Measurements from ENCODE around the gene ADGRF4. TPM values are rescaled to one million over a fixed set of nuclear protein-coding genes. Genes with fewer than 3 reads are reported as not detected.

ADGRF4 gene
- total and polyA plus RNA-seq, 3 donors from 2014 or later, result 0.12 to 0.58 (median 0.31) TPM

DNA sequence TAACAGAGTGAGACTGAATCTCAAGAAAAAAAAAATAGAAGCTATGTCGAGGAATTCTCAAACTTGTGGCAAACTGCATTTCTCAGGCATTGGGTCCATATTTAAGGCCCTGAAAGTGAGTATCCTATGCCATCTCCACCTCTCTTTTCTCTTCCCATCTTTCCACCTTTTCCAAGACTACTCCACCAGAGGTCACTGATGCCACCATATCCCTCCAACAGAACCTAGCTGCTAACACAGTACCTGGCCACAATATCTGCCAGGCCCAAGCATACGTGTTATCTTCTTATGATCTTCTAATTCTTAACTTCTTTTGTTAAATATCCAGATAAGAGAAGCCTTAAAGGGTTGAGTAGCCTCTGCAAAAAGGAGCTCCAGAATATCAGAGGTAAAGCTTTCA lies 8.2 kb upstream of the ADGRF4 start:
- no peaks in the 10 kb centered on the region for H3K36me3 ChIP-seq (ENCODE audit: low read depth, missing control alignments)
- DNase-seq, result no peak
- H3K4me1 ChIP-seq, result no peaks in the 10 kb centered on the region
- no peaks in the 10 kb centered on the region for H3K9me3 ChIP-seq
- H3K27ac ChIP-seq, result no peak overlapping the region
- no peaks in the 10 kb centered on the region for H3K27me3 ChIP-seq
- no peak overlapping the region for H3K4me3 ChIP-seq
- 85 to 86% methylated on average over 2 of the region's 2 CpGs for WGBS, 2 donors
- TF ChIP-seq, protein P1, sequence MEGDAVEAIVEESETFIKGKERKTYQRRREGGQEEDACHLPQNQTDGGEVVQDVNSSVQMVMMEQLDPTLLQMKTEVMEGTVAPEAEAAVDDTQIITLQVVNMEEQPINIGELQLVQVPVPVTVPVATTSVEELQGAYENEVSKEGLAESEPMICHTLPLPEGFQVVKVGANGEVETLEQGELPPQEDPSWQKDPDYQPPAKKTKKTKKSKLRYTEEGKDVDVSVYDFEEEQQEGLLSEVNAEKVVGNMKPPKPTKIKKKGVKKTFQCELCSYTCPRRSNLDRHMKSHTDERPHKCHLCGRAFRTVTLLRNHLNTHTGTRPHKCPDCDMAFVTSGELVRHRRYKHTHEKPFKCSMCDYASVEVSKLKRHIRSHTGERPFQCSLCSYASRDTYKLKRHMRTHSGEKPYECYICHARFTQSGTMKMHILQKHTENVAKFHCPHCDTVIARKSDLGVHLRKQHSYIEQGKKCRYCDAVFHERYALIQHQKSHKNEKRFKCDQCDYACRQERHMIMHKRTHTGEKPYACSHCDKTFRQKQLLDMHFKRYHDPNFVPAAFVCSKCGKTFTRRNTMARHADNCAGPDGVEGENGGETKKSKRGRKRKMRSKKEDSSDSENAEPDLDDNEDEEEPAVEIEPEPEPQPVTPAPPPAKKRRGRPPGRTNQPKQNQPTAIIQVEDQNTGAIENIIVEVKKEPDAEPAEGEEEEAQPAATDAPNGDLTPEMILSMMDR (IDR thresholded peaks at IDR 0.05), result no peak
- TF ChIP-seq POLR2A (IDR thresholded peaks at IDR 0.05), result no peak
- intact Hi-C loops (cut with DNase I; ENCODE audit: low total_unique reads), result no loop called here

DNA sequence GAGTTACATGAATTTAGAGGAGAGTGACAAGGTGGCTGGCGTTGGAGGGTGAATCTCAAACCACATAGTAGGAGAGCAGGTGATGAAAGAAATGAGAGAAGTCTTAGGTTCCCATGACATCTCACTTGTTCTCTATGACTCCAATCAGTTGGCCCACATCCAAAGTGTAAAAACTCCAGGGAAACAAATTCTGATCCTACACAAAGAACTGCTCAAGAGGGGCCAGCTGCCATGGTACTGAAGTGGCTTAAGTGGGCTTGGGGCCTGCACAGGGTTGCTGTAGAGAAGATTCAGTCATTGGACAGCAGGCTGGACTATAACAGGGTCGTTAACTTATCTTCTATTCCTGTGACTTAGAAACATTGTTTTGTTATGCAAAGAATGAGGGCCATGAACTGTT lies 7.6 kb upstream of the ADGRF4 start:
- TF ChIP-seq, protein P1 (IDR thresholded peaks at IDR 0.05), result no peak
- TF ChIP-seq POLR2A (IDR thresholded peaks at IDR 0.05), result no peak
- Histone ChIP-seq H3K9me3 (no peaks in the 10 kb centered on the region), H3K27ac (no peak overlapping the region), H3K36me3 (ENCODE audit: low read depth, missing control alignments) (no peaks in the 10 kb centered on the region), H3K4me1 (no peaks in the 10 kb centered on the region), H3K4me3 (no peak overlapping the region), H3K27me3 (no peaks in the 10 kb centered on the region)
- 82 to 83% methylated on average over 2 of the region's 2 CpGs for WGBS, 2 donors
- DNase-seq, result no peak
- intact Hi-C loops (cut with DNase I; ENCODE audit: low total_unique reads), result no loop called here

DNA sequence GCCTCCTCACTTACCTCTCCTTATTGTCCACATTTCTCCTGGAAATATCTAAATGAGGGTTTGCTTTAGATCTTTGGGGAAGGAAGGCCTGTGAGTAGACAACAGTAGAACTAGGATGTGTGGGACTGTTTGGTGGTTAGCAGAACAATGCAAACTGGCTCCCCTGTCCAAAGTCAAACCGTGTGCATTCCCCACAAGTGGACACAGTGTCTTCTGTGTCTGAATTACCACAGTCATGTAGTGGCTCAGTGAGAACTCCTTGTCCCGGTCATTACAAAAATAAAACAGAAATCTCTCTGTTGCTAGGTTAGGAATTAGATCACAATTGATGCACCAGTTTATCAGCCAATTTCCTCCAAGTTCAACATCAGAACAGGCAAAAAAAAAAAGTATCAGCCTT lies 455 bp upstream of the ADGRF4 start:
- no peak for TF ChIP-seq POLR2A (IDR thresholded peaks at IDR 0.05)
- TF ChIP-seq, protein P1 (IDR thresholded peaks at IDR 0.05), result no peak
- H3K4me3 ChIP-seq, result no peak overlapping the region
- H3K27ac ChIP-seq, result no peak overlapping the region
- intact Hi-C loops (cut with DNase I; ENCODE audit: low total_unique reads), result no loop called here
- DNase-seq, result no peak
- H3K36me3 ChIP-seq (ENCODE audit: low read depth, missing control alignments), result no peaks in the 10 kb centered on the region
- no peaks in the 10 kb centered on the region for H3K9me3 ChIP-seq
- H3K4me1 ChIP-seq, result no peaks in the 10 kb centered on the region
- WGBS, 2 donors, result 59 to 76% methylated on average over 2 of the region's 2 CpGs
- H3K27me3 ChIP-seq, result no peaks in the 10 kb centered on the region

DNA sequence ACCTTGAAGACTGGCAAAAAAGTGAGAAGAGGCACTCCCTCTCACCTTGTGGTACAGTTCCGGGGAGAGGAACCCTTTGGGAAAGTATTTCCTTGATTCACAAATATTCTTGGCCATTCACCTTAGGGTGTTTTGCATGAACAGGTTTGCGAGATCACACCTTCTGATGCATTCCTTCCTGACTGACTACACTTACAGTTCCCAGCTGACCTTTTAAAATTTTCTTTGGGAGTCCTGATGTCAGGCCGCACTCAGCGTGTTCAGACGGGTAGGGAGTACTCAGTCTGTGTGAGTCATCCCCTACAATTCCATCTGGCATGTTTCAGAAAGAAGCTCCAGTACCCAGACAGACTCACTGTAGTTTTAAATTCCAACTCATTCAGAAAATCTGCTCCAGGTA lies 1.7 kb downstream of the ADGRF4 start:
- no peaks in the 10 kb centered on the region for H3K27me3 ChIP-seq
- no peak overlapping the region for H3K4me3 ChIP-seq
- no peak overlapping the region for H3K27ac ChIP-seq
- intact Hi-C loops (cut with DNase I; ENCODE audit: low total_unique reads), result no loop called here
- TF ChIP-seq, protein P1 (IDR thresholded peaks at IDR 0.05), result no peak
- TF ChIP-seq POLR2A (IDR thresholded peaks at IDR 0.05), result no peak
- no peaks in the 10 kb centered on the region for H3K36me3 ChIP-seq (ENCODE audit: low read depth, missing control alignments)
- no peaks in the 10 kb centered on the region for H3K4me1 ChIP-seq
- 69 to 86% methylated on average over 5 of the region's 5 CpGs for WGBS, 2 donors
- H3K9me3 ChIP-seq, result no peaks in the 10 kb centered on the region
- DNase-seq, result no peak

DNA sequence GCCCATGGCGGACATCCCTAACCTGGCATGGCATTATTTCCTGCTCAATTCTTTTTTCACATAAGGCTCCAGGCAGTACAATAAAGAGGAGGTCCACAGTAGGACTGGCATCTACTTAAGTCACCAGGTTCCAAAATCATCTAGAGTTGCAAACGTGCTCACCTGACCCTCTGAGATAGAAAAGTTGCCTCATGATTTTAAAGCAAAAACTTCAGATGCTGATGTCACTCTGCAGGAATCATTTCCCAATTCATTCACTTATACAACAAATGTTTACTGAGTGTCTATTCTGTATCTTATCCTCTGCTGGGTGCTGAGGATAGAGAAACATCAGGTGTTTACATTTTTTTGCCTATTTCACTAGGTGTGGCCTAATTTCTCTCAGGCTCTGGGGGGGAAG lies 2.2 kb downstream of the ADGRF4 start:
- H3K9me3 ChIP-seq, result no peaks in the 10 kb centered on the region
- 86% methylated on average over 2 of the region's 2 CpGs for WGBS, 2 donors
- TF ChIP-seq POLR2A (IDR thresholded peaks at IDR 0.05), result no peak
- TF ChIP-seq, protein P1 (IDR thresholded peaks at IDR 0.05), result no peak

More for the DNA sequence above, 2.2 kb downstream of the ADGRF4 start:
- intact Hi-C loops (cut with DNase I; ENCODE audit: low total_unique reads), result no loop called here
- Histone ChIP-seq H3K27ac (no peak overlapping the region), H3K4me1 (no peaks in the 10 kb centered on the region), H3K27me3 (no peaks in the 10 kb centered on the region), H3K4me3 (no peak overlapping the region), H3K36me3 (ENCODE audit: low read depth, missing control alignments) (no peaks in the 10 kb centered on the region)
- no peak for DNase-seq
